GM21390 (cell line): ENCODE data around the gene CXCL6.

Experiments used
- ATAC-seq: cut with Tn5 transposase; IDR thresholded peaks from one replicate; pipeline ENCODE4 v1.9.1; 2021; ENCODE audit not compliant: unreplicated experiment

The CXCL6 gene

DNA sequence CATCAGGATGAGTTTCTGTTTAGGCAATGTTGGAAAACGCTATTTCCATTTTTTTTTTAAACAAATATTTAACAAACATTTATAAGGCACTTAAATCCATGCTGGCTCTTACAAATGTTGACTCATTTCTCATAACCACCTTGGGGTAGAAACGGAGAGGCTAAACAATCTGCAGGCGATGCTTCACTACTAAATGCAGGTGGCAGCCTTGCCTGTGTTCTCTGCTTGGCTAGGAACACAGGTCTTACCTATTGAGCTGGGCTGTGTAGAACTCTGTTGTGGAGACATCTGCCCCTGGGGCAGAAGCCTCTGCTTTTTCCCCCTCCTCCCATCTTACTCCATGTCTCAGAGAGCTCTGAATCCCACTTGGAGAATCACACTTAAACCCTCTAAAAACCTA is 31.3 kb downstream of the CXCL6 start:
- ATAC-seq, result no peak

DNA sequence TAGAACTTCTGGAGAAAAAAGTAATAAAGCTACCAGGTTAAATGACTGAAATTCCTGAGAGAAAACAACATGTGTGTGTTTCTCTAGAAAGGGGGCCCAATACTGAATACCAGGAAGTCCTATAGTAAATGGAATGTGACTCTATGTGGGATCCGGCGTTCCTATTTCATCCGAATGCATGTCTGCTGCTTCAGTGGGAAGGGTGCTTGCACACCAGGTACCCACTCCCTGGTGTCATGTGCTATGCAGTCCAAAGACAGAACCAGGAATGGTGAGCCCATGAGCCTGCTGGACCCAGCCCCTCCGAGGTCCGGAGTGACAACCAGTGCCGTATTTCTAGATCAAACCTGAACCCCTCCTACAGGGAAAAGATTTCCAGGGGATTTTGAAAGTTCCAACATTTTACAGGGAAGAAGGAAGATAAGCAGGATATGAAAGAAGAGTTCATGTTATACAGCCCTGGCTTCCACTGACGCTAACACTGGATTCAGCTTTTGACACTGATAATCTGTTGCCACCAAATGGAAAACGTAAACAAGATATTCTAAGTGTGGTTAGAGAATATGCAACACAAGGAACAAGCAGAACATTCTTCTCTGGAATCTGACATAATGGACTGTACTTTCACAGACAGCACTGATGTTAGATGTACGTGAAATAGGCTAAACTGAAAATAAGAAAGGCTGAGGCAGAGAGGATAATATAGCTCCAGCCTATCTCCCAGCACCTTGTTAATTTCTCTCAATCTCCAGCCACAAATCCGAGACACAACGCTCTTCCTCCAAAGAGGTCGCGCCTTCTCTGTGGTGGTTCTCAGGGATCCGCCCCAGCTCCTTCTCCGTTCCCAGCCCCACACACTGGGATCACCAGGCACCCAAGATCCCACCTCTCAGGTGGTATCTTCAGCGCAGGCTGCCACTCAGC is 32.0 kb downstream of the CXCL6 start:
- no peak for ATAC-seq

DNA sequence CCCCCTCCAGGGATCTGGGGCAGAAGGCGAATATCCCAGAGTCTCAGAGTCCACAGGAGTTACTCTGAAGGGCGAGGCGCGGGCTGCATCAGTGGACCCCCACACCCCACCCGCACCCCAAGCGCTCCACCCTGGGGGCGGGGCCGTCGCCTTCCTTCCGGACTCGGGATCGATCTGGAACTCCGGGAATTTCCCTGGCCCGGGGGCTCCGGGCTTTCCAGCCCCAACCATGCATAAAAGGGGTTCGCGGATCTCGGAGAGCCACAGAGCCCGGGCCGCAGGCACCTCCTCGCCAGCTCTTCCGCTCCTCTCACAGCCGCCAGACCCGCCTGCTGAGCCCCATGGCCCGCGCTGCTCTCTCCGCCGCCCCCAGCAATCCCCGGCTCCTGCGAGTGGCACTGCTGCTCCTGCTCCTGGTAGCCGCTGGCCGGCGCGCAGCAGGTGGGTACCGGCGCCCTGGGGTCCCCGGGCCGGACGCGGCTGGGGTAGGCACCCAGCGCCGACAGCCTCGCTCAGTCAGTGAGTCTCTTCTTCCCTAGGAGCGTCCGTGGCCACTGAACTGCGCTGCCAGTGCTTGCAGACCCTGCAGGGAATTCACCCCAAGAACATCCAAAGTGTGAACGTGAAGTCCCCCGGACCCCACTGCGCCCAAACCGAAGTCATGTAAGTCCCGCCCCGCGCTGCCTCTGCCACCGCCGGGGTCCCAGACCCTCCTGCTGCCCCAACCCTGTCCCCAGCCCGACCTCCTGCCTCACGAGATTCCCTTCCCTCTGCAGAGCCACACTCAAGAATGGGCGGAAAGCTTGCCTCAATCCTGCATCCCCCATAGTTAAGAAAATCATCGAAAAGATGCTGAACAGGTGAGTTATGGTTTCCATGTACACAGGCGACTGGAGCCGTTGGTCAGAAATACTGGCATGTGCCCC is 32.9 kb downstream of the CXCL6 start, which contains the start of gene CXCL1:
Gene CXCL1 (plus strand): TSS at position 264 of the 926 bp plus-strand sequence. CDS start 78 bp downstream, at position 342.
- ATAC-seq, result no peak

GRCh38 chr4:73870260-73870659 is 33.8 kb downstream of the CXCL6 start:
- ATAC-seq, result no peak

GRCh38 chr4:73870768-73871167 is 34.3 kb downstream of the CXCL6 start:
- ATAC-seq, result no peak

- ATAC-seq, result no peak
Observed at GRCh38 chr4:73871511-73872310, 35.2 kb downstream of the CXCL6 start.

DNA sequence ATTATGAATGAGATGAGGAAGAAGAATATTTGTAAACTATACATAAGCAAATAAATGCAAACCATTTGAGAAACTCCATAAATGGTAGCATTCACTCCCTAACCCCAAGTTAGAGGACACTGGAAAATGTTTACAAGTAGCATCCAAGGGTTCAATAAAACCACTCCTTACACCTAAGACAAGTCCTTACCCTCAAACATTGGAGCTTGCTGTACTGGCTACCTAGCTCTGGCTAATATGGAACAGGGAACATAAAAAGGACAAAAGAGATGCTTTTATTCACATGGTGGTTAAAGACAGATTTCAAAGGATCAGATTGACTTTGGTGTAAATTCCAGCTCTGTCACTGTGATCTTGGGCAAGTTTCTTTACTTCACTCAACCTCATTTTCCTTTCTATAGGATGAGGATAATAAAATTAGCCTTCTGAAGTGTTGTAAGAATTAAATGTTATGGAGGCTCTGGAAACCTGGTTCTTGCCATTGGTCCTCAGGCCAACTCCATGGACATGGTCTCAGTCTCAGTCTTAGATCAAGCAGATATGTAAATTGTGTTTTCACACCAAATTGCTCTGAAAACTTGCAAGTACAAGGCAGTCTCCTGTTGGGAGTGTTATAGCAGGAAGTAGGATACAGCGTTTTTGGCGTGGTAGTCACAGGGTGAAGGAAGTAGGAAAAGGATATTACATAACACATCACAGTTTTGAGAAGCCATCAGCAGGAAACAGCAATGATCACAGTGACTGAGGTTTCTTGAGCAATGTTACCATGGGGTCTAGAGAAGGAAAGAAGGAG is 36.0 kb downstream of the CXCL6 start:
- no peak for ATAC-seq

- ATAC-seq, result no peak
Observed at GRCh38 chr4:73874386-73874785, 37.9 kb downstream of the CXCL6 start.

GRCh38 chr4:73875401-73875800 is 38.9 kb downstream of the CXCL6 start:
- no peak for ATAC-seq

- ATAC-seq, result no peak
Observed at GRCh38 chr4:73883306-73883705, 46.8 kb downstream of the CXCL6 start.

GRCh38 chr4:73885574-73886267 is 49.2 kb downstream of the CXCL6 start:
- no peak for ATAC-seq
